NCI-H2227 (cell line): ENCODE data around the gene SLC13A5.

Source experiments
- DNase-seq: peaks from one replicate; lab custom pipeline; 2025; ENCODE audit not compliant: unreplicated experiment; lab: John Stamatoyannopoulos, UW

Gene SLC13A5

GRCh38 chr17:6639586-6640535, 73.3 kb downstream of the SLC13A5 start:
- no peak for DNase-seq

GRCh38 chr17:6639014-6639585, 74.1 kb downstream of the SLC13A5 start:
- DNase-seq, result no peak

- DNase-seq, result no peak
Observed at GRCh38 chr17:6638046-6638908, 74.9 kb downstream of the SLC13A5 start.

DNA sequence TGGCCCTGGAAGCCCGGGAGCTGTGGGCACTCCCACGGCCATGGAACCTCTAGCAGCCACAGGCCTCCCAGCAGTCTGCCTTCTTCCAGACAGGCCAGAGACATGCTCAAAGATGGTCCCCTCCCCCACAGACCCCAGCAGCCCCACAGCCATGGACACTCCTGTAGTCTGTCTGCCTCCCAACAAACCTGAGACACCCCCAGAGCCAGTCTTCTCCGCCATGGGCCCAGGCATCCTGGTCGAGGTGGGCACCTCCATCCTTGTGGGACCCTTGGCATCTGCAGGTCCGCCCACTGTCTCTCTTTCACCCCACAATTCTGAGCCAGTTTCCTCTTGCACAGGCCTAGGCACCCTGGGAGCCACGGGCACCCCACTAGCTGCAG, 75.7 kb downstream of the SLC13A5 start:
- no peak for DNase-seq

- no peak for DNase-seq
Observed at GRCh38 chr17:6636616-6637457, 76.3 kb downstream of the SLC13A5 start.

DNA sequence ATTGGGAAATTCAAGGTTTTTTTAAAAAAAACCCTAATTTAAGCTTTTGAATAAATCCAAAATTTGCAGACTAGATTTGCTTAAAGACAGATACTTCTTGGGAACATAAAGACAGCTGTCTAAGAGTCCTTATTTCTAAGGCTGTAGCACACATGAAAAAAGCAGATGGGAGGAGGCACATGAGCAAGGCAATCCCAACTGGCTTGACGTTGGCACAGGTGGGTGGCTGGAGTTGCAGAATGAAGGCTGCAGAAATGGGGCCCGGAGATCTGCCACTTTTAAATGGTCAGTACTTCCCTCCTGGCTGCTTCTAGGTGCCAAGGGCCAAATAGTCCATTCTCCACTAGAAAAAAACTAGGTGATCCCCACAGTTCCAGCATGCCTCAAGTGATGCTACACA, 77.1 kb downstream of the SLC13A5 start:
- no peak for DNase-seq
